H9 (cell line): ENCODE data around the gene OPRL1. TPM values are rescaled to one million over a fixed set of nuclear protein-coding genes. Genes with fewer than 3 reads are reported as not detected.

Experiments
- DNase-seq: peaks from one replicate; pipeline ENCODE4 v3.0.0-alpha.2; 2017
- H2AFZ ChIP-seq: one replicate; pipeline ENCODE4 v1.6.1; 2013; ENCODE audit warnings: mild to moderate bottlenecking, low read length, control low read depth, moderate library complexity
- H2AK5ac ChIP-seq: 2 replicates; pipeline ENCODE4 v1.6.1; 2013; ENCODE audit warnings: low read length, control low read depth, mixed read lengths; ENCODE audit not compliant: insufficient read length
- H2BK120ac ChIP-seq: one replicate; pipeline ENCODE4 v1.6.1; 2013; ENCODE audit warnings: low read depth, mild to moderate bottlenecking, low read length, control low read depth, inconsistent platforms; ENCODE audit not compliant: poor library complexity, severe bottlenecking
- H2BK12ac ChIP-seq: 2 replicates; pipeline ENCODE4 v1.6.1; 2013; ENCODE audit warnings: low read length, control low read depth, mixed read lengths, low read depth; ENCODE audit not compliant: insufficient read length
- H2BK15ac ChIP-seq: 2 replicates; pipeline ENCODE4 v1.6.1; 2013; ENCODE audit warnings: low read depth, low read length, control low read depth
- H2BK20ac ChIP-seq: one replicate; pipeline ENCODE4 v1.6.1; 2013; ENCODE audit warnings: low read depth, mild to moderate bottlenecking, low read length, control low read depth, inconsistent platforms; ENCODE audit not compliant: poor library complexity, severe bottlenecking
- H2BK5ac ChIP-seq: 2 replicates; pipeline ENCODE4 v1.6.1; 2013; ENCODE audit warnings: low read length, control low read depth, mixed read lengths; ENCODE audit not compliant: insufficient read length
- H3K14ac ChIP-seq: 2 replicates; pipeline ENCODE4 v1.6.1; 2013; ENCODE audit warnings: low read length, control low read depth; ENCODE audit not compliant: insufficient read depth
- H3K18ac ChIP-seq: 2 replicates; pipeline ENCODE4 v1.6.1; 2013; ENCODE audit warnings: low read depth, mild to moderate bottlenecking, mixed read lengths, low read length, control low read depth; ENCODE audit not compliant: insufficient read length
- H3K23ac ChIP-seq: 2 replicates; pipeline ENCODE4 v1.6.1; 2013; ENCODE audit warnings: low read length, control low read depth, mixed read lengths, low read depth; ENCODE audit not compliant: insufficient read length
- H3K23me2 ChIP-seq: 2 replicates; pipeline ENCODE4 v1.6.1; 2013; ENCODE audit warnings: low read depth, mild to moderate bottlenecking, mixed read lengths, low read length, control low read depth; ENCODE audit not compliant: insufficient read length, poor library complexity, severe bottlenecking
- H3K27ac ChIP-seq: 2 replicates; pipeline ENCODE4 v1.5.1; 2013; ENCODE audit warnings: low read length, control low read depth, mixed read lengths, low read depth; ENCODE audit not compliant: insufficient read length
- H3K27me3 ChIP-seq: 2 replicates; pipeline ENCODE4 v1.6.1; 2013; ENCODE audit warnings: low read length, control low read depth, inconsistent platforms; ENCODE audit not compliant: insufficient read depth
- H3K4ac ChIP-seq: 2 replicates; pipeline ENCODE4 v1.6.1; 2013; ENCODE audit warnings: low read depth, mild to moderate bottlenecking, control low read depth, inconsistent platforms, low read length, moderate library complexity
- H3K4me1 ChIP-seq: 2 replicates; pipeline ENCODE4 v1.6.1; 2013; ENCODE audit warnings: low read length, control low read depth, inconsistent platforms; ENCODE audit not compliant: insufficient read depth
- H3K4me2 ChIP-seq: 2 replicates; pipeline ENCODE4 v1.6.1; 2013; ENCODE audit warnings: low read length, control low read depth, mixed read lengths; ENCODE audit not compliant: insufficient read length, insufficient read depth
- H3K56ac ChIP-seq: 2 replicates; pipeline ENCODE4 v1.6.1; 2013; ENCODE audit warnings: low read depth, mild to moderate bottlenecking, mixed read lengths, low read length, control low read depth; ENCODE audit not compliant: insufficient read length
- H3K79me1 ChIP-seq: 2 replicates; pipeline ENCODE4 v1.6.1; 2013; ENCODE audit warnings: low read depth, mild to moderate bottlenecking, moderate library complexity, low read length, control low read depth, inconsistent platforms; ENCODE audit not compliant: insufficient read depth, poor library complexity, severe bottlenecking
- H3K79me2 ChIP-seq: 2 replicates; pipeline ENCODE4 v1.6.1; 2013; ENCODE audit warnings: low read length, control low read depth, inconsistent platforms; ENCODE audit not compliant: insufficient read depth
- H3K9ac ChIP-seq: 2 replicates; pipeline ENCODE4 v1.6.1; 2013; ENCODE audit warnings: low read length, control low read depth, mixed read lengths; ENCODE audit not compliant: insufficient read length; ENCODE audit errors: extremely low read depth
- H3K9me3 ChIP-seq: one replicate; pipeline ENCODE4 v1.6.1; 2013; ENCODE audit warnings: low read depth, low read length, inconsistent platforms; ENCODE audit not compliant: control insufficient read depth
- H3T11ph ChIP-seq: one replicate; pipeline ENCODE4 v1.6.1; 2013; ENCODE audit warnings: mild to moderate bottlenecking, low read length, control low read depth, inconsistent platforms
- H4K20me1 ChIP-seq: one replicate; pipeline ENCODE4 v1.6.1; 2013; ENCODE audit not compliant: control insufficient read depth, insufficient read length, insufficient read depth
- H4K5ac ChIP-seq: 2 replicates; pipeline ENCODE4 v1.6.1; 2013; ENCODE audit warnings: low read depth, mild to moderate bottlenecking, mixed read lengths, low read length, control low read depth; ENCODE audit not compliant: insufficient read length
- H4K8ac ChIP-seq: replicated peaks from 2 replicates; pipeline ENCODE4 v1.6.1; 2013; ENCODE audit warnings: low read length, control low read depth, mixed read lengths, low read depth; ENCODE audit not compliant: insufficient read length
- H4K91ac ChIP-seq: 2 replicates; pipeline ENCODE4 v1.6.1; 2013; ENCODE audit warnings: low read depth, mild to moderate bottlenecking, moderate library complexity, mixed read lengths, low read length, control low read depth; ENCODE audit not compliant: insufficient read length
- H3K27ac Mint-ChIP-seq, 3 experiments: 2 replicates in 2 of 3; 3 replicates in 1 of 3; pipeline ENCODE4 v1.8.0; 2020 to 2021; ENCODE audit warnings: mixed read lengths in 3 of 3, mild to moderate bottlenecking in 1 of 3, moderate library complexity in 1 of 3
- H3K27me3 Mint-ChIP-seq: 2 replicates; pipeline ENCODE4 v1.8.0; 2021; ENCODE audit warnings: low read depth, mild to moderate bottlenecking, moderate library complexity, mixed read lengths
- H3K36me3 Mint-ChIP-seq, 3 experiments: 2 replicates in 2 of 3; 3 replicates in 1 of 3; pipeline ENCODE4 v1.8.0; 2020 to 2021; ENCODE audit warnings: low read depth in 3 of 3, mixed read lengths in 3 of 3; ENCODE audit not compliant: insufficient read depth in 1 of 3
- H3K4me1 Mint-ChIP-seq, 2 experiments: 2 replicates each; pipeline ENCODE4 v1.8.0; 2020; ENCODE audit warnings: mixed read lengths in 2 of 2
- H3K4me3 Mint-ChIP-seq, 2 experiments: 2 replicates in 1 of 2; 3 replicates in 1 of 2; pipeline ENCODE4 v1.8.0; 2020 to 2021; ENCODE audit warnings: mild to moderate bottlenecking in 2 of 2, mixed read lengths in 2 of 2, moderate library complexity in 1 of 2
- H3K9me3 Mint-ChIP-seq, 2 experiments: 2 replicates in 1 of 2; 3 replicates in 1 of 2; pipeline ENCODE4 v1.8.0; 2020; ENCODE audit warnings: mild to moderate bottlenecking in 2 of 2, mixed read lengths in 2 of 2, moderate library complexity in 1 of 2
- CTCF ChIP-seq: fragments of 200-600 bp; sonication (generic); conservative IDR thresholded peaks from 3 replicates; pipeline ENCODE4 v1.8.0; 2021; ENCODE audit warnings: antibody characterized with exemption, mild to moderate bottlenecking
- WGBS: extraction: QIAGEN DNeasy Blood & Tissue Kit; methylation state at CpG from one replicate; pipeline ENCODE4 v1.1.7; 2013; ENCODE audit warnings: missing lambda C conversion rate, low lambda C conversion rate, mixed read lengths; ENCODE audit not compliant: insufficient read length; ENCODE audit errors: extremely low coverage; 5-methylcytosine and 5-hydroxymethylcytosine counted together
- total RNA-seq: library from RNA; stranded (reverse); gene quantifications from 2 replicates; pipeline ENCODE4 v1.2.1, GENCODE V29; 2021

The OPRL1 gene
- total RNA-seq, 1 experiment from 2014 or later, result 0.90 TPM

GRCh38 chr20:64045346-64046011, 34.4 kb upstream of the OPRL1 start:
- no peak overlapping the region for H3K27ac Mint-ChIP-seq
- Histone ChIP-seq H3K9ac (no peak overlapping the region), H3K4ac (no peak overlapping the region), H3K4me1 (no peaks in the 10 kb centered on the region), H3T11ph (no peak overlapping the region), H2AFZ (no peak overlapping the region), H4K5ac (no peak overlapping the region), H4K20me1 (no peaks in the 10 kb centered on the region), H3K18ac (no peak overlapping the region), H4K8ac (no peak overlapping the region), H3K23ac (no peak overlapping the region), H2AK5ac (no peak overlapping the region), H3K9me3 (no peaks in the 10 kb centered on the region), H2BK20ac (no peak overlapping the region), H3K79me2 (no peaks in the 10 kb centered on the region), H3K27me3 (peaks cover 37% of the 10 kb centered on the region; the same call in 1 of the 2 replicates), H2BK5ac (no peak overlapping the region), H3K27ac (no peak overlapping the region), H3K14ac (no peak overlapping the region), H2BK120ac (no peak overlapping the region), H4K91ac (no peak overlapping the region), H3K79me1 (no peaks in the 10 kb centered on the region), H2BK15ac (no peak overlapping the region), H3K56ac (no peak overlapping the region), H2BK12ac (no peak overlapping the region), H3K23me2 (peaks cover 3% of the 10 kb centered on the region), H3K4me2 (no peak overlapping the region)
- no peak for DNase-seq
- no peak for TF ChIP-seq CTCF
- no peak overlapping the region; a peak in 1 of 5 replicates for H3K4me3 Mint-ChIP-seq
- peaks cover 0 to 2% (median 0%) of the 10 kb centered on the region in 3 experiments; a peak in 2 of 7 replicates for H3K36me3 Mint-ChIP-seq
- H3K27me3 Mint-ChIP-seq, result peaks cover 81% of the 10 kb centered on the region
- H3K9me3 Mint-ChIP-seq, result peaks cover 0 to 3% of the 10 kb centered on the region in 2 experiments; a peak in 1 of 5 replicates
- WGBS, result no CpG with 5 or more reads among the region's 11 CpGs
- H3K4me1 Mint-ChIP-seq, result peaks cover 12 to 21% of the 10 kb centered on the region in 2 experiments
